GM08714 (cell line): ENCODE measurements around the gene CHML.

Experiments
- H3K4me3 ChIP-seq: fragments of 200-500 bp; sonication (Bioruptor generic); 2 replicates; pipeline ENCODE4 v1.5.1; 2014; ENCODE audit warnings: mild to moderate bottlenecking, low read length, inconsistent platforms
- ZNF274 ChIP-seq: IDR thresholded peaks from 2 replicates; pipeline ENCODE4 v1.6.1; 2012; ENCODE audit warnings: mild to moderate bottlenecking, low read depth, low read length

Gene CHML

DNA sequence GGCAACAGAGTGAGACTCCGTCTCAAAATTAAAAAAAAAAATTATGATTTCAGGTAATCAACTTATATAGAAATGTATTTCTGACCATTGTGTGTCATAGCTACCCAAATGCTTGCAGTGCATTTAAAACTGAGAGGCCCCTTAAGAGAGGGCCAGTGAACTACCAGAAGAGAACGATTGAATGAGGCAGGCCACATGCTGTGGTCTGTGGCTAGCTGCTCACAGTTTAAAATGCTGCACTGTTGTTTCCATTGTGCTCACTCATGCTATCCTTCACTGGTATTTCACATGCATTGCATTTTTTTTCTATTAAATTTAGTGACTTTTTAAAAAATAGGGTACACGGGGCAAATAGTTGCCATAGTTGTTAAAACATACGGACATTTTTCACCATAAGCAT is 26.0 kb downstream of the CHML start:
- H3K4me3 ChIP-seq, result no peak overlapping the region
- TF ChIP-seq ZNF274, result no peak

DNA sequence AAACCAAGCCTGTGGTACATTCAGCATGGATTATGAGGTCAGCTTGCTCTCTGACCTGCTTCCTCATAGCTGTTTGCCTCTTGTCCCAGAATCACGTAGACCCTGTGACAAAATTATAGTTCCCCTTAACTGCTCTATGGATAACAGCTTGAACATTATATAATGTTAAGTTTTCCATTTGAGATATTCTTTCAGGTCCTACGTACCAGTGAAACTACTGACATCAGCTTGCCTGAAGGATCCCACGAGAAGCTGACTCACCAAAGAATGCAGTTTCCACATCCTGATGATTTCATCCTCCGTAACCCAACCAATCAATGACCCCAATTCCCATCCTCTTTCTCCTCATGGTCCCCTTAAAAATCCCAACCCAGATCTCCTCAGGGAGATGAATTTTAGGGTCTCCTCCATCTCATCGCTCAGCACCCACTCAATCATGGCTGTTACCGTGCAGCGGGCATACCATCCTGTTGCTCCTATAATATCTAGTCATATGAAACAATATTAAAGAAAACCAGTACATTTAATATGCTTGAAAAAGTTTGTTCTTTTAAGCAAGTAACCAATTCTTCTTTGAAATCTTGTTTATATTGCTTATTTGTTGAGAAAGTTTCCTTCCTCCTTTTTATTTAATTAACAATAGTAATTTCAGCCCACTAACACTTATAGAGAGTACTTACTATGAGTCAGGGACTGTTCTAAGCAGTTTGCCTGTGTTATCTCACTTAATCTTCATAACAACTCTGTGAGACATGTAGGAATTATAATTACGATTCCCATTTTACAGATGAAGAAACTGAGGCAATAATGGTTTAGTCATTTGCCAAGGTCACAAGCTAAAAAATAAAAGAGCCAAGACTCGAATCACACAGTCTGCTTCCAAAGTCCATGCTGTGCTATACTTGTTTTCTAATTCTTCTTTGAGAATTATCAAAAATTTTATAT is 27.4 kb downstream of the CHML start:
- no peak for TF ChIP-seq ZNF274
- H3K4me3 ChIP-seq, result no peak overlapping the region

DNA sequence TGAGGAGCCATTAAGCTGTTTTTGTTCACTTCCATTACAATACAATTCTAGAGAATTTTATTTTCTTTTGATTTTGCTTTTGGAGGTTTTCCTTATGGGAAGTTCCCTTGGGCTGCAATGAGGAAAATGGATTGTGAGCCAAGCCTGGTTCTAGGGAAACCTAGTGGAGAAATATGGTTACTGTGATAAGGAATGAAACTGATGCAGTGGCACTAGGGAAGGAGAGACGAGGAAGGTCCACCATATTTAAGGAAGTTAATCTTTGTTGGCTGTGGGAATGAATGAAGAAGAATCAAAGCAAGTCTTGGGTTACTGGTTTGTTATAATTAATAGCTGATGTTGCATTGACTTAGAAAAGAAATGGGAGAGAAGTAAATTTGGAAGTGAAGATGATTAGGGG is 28.4 kb downstream of the CHML start:
- TF ChIP-seq ZNF274, result no peak

DNA sequence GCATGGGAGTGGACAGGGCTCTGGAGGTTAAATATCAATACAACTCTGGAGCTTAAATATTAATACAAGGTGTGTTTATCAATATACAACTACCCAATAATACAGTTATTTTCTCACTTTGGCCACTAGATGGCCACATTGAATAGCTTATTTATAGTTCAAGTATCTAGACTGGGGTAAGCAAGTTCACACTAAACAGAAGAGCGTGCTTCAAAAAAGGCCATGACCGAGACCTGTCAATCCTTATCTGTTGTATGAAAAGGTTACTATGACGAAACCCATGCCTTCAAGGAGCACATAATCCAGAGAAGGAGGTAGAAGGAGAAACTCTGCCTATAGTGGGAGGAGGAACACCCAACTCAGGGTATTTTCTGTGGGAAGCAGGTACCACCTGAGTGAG is 29.1 kb downstream of the CHML start:
- no peak overlapping the region for H3K4me3 ChIP-seq
- TF ChIP-seq ZNF274, result no peak

More for the DNA sequence above, 28.4 kb downstream of the CHML start:
- no peak overlapping the region for H3K4me3 ChIP-seq

DNA sequence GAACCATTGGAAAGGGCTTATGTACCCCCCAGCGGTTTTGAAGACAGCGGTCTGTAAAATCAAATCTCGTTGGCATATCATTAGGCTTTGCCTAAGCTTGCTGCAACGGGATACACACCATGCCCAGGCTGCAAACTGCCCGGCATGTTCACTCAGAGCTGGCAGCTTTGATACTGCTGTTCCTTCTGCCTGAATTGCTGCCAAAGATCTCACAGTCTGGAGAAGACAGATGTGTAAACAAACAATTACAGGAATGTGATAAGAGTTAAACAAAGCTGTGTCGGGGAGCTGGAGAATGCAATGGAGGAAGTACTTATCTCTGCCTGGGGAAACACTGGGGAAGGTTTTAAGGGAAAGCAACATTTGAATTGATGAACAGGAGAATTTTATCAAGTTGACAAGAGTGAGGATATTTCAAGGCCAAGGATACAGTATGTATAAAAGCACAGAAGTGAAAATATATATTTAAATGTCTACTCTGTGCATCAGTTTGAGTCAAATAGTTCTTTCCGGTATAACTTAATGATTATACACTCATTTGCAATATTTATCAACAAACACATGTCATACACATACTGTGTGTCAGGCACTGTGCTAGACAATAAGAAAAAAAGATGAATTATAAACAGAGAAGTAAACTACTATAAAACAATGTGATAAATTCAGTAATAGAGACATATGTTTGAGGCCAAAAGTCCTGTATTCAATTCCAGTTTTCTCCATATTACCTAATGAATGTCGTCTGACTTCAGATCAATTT is 29.9 kb downstream of the CHML start:
- no peak for TF ChIP-seq ZNF274
- no peak overlapping the region for H3K4me3 ChIP-seq

DNA sequence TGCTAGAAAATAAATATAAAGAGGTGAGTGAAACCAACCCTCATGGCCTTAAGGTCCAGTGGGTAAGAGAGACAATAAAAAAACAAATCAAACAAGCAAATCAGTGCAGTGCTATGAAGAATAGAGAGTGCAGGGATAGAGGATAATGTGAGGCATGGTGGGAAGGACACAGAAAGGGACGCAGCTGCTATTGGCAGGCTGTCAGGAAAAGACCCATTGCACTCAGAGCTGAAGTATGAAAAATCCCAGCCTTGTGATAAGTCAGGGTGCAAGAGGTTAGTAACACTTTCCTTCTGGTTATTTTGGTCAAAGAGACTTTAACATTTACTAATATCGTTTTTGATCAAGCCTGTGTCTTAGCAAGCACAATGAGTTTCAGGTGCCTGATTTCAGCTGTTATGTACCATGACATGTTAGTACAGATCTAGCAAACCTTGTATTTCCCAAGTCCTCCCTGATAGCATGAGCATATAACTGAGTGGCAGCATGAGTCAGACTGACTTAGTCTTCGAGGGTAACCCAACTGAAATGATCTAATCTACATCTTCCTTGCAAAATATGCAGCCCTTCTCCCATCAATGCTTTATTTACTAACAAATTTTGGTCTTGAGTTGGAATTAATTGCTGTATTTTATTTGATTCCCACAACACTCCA is 31.7 kb downstream of the CHML start:
- TF ChIP-seq ZNF274, result no peak
- no peak overlapping the region for H3K4me3 ChIP-seq

DNA sequence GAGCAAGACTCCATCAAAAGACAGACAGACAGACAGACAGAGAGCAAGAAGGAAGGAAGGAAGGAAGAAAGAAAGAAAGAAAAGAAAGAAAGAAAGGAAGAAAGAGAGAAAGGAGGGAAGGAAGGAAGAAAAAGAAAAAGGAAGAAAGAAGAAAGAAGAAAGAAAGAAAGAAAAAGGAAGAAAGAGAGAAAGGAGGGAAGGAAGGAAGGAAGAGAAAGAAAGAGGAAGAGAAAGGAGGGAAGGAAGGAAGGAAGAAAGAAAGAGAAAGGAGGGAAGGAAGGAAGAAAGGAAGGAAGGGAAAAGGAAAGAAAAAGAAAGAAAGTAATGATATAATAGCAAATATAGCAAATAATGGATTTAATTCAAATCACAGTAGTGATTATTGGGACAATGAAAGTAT is 32.7 kb downstream of the CHML start:
- no peak for TF ChIP-seq ZNF274
- H3K4me3 ChIP-seq, result no peak overlapping the region

DNA sequence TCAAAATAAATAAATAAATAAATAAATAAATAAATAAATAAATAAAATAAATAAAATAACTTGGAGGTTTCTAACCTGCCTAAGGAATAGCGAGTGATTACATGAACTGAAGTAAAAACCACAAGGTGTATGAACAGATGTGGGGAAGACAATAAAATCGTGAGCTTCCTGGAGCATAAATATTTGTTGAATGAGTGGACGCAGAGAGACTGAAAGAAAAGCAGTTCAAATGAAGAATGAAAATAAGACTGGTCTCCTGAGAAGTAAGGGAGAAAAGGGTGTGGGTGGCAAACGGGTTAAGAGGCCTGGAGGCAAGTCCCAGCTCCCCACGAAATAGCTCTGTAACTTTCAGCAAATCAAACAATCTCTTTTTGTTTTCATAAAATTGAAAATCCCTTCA is 33.6 kb downstream of the CHML start:
- TF ChIP-seq ZNF274, result no peak
- H3K4me3 ChIP-seq, result no peak overlapping the region

DNA sequence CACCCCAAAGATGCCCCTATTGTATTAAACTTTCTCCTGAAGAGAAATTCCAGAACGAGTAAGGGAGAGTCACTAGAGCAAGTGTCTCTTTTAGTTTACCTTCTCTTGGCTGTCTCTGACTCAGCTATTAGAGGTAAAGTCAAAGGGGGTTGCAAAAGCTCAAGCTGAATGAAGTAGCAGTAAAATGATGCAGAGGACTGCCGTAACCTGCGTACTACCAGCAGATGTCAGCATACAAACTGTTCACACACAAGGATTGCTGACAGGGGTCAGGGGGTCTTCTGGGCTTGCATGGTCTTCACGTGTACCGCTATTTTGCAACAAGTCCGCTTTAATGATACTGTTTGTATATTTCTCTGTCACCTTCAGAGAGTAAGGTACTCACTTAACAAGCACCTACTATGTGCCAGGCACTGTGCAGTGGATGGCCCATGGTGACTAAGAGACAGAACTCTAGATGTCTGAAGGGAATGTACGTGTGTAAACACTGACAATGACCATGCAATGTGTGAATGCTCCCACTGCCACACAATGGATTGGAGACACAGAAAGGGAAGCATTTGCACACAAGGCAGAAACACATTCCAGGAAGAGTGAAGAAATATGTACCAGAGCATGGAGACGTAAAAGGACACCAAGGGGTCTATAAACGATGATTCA is 34.9 kb downstream of the CHML start:
- no peak overlapping the region for H3K4me3 ChIP-seq
- TF ChIP-seq ZNF274, result no peak

DNA sequence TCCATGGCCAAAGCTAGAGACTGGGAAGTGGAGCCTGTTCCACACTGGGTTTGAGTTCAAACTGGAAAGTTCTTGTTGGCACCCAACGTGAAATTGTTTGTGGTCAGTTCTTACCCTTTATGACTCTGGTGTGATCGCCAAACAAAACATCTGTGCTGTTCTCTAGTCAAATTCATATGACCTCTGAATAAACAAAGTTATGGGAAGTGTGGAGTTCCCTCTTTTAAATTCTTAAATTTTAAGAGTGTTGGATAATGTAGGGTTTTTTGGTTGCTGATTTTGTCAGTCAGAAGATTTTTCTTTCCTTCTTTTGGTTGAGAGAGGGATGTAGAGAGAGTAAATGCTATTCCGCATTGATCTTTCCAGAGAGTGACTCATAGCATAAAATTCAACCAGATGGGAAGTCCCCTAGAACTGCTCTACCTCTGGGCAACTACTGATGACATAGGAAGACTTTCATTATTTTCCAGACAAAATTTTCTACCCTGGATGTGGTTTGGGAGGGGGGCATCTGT is 36.4 kb downstream of the CHML start:
- TF ChIP-seq ZNF274, result no peak
- no peak overlapping the region for H3K4me3 ChIP-seq

DNA sequence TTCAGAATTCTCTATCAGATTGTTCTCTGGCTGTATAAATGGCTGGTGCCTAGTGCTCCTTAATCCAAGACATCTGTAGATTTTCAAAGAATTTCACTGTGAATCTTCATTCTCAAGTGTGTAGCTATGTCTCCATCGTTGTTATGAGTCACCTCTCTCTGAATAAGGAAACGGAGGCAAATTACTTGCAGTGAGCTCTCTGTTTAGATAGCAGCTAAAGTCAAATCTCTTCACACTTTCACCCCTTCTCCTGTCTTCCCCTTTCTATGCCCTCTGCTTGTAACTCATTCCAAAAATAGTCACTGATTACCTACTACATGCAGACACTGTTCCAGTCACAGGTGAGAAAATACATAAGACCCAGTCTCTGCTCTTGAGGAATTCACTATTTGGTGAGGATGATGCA is 39.7 kb downstream of the CHML start:
- TF ChIP-seq ZNF274, result no peak
- H3K4me3 ChIP-seq, result peak overlapping the region; percentile 34; the same call in 1 of the 2 replicates

DNA sequence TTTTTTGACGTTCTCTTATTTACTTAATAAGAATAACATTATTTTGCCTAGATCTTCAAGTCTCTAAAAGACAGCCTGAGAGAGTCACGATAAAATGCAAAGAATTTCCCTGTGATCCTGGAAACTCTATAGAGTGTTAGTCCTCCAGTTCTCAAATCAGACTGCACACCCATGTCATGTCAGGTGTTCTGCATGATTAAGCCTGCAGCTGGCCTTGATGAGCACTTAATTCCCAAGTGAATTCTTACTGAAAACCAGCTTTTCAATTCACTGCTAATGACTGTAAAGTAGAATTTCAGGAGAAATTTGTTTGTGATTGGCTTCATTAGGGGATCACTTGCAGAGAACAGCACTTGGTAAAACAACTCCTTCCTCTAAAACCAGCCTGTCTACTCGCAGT is 41.9 kb downstream of the CHML start:
- no peak overlapping the region for H3K4me3 ChIP-seq

DNA sequence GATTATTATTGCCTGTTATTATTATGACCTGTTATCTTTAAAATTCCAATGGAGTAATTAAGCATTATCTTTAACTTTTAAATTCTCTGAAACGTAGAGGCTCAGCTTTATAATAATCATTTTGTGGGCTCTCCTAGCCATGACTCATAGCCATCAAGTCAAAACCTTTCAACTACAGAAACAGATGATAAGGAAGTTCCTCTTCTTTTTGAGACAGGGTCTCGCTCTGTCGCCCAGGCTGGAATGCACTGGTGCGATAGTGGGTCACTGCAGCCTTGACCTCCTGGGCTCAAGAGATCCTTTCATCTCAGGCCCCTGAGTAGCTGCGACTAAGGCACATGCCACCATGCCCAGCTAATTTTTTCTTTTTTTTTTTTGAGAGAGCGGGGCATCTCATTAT is 43.5 kb downstream of the CHML start:
- TF ChIP-seq ZNF274, result no peak
- no peak overlapping the region for H3K4me3 ChIP-seq

More for the DNA sequence above, 41.9 kb downstream of the CHML start:
- TF ChIP-seq ZNF274, result no peak

DNA sequence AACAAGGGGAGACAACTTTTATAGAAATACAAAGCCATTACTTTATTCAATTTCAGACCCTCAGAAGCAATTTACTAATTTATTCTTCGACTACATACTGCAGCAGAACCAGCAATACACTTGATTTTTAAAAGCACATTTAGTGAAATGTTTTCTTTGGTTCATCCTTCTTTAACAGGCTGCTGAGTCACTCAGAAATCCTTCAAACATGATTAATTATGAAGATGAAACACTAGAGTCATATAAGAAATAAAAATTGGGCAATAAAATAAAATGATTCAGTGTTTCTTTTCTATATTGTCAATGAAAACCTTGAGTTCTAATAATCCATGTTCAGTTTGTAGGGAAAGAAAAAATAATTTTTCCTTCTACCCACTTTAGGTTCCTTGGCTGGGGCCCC is 47.0 kb downstream of the CHML start:
- no peak for TF ChIP-seq ZNF274
- H3K4me3 ChIP-seq, result no peak overlapping the region
